ENCODE data around the gene DDX10. TPM values are rescaled to one million over a fixed set of nuclear protein-coding genes. Genes with fewer than 3 reads are reported as not detected.

Gene DDX10
- total RNA-seq, 1 donor from 2014 or later: 38.5 TPM

DNA sequence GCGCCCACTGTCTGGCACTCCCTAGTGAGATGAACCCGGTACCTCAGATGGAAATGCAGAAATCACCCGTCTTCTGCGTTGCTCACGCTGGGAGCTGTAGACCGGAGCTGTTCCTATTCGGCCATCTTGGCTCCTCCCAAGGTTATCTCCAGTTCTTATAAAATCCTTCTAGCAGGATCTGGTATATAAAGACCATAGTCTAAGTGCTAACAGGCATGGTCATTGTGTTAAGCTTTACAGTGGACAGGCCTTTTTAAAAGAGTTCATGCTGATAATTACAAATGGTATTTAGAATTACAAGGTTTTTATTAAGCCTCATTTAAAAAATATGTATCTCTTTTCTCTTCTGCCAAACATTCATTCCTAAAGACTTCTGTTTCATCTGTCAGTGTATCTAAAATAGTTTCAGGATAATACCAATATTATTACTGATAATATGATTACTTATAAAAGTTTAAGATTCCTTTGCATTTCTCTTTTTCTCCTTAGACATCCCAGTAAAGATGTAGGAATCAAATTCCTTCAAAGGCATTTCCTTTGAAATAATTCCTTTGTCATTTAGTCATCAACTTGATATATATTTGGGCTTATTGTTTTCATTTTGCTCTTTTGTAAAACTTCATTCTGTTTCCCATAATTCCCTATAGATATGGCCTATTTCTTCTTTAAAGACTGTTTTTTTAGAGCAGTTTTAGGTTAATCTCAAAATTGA, 20.7 kb downstream of the DDX10 start:
- TF ChIP-seq, protein P1, sequence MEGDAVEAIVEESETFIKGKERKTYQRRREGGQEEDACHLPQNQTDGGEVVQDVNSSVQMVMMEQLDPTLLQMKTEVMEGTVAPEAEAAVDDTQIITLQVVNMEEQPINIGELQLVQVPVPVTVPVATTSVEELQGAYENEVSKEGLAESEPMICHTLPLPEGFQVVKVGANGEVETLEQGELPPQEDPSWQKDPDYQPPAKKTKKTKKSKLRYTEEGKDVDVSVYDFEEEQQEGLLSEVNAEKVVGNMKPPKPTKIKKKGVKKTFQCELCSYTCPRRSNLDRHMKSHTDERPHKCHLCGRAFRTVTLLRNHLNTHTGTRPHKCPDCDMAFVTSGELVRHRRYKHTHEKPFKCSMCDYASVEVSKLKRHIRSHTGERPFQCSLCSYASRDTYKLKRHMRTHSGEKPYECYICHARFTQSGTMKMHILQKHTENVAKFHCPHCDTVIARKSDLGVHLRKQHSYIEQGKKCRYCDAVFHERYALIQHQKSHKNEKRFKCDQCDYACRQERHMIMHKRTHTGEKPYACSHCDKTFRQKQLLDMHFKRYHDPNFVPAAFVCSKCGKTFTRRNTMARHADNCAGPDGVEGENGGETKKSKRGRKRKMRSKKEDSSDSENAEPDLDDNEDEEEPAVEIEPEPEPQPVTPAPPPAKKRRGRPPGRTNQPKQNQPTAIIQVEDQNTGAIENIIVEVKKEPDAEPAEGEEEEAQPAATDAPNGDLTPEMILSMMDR (IDR thresholded peaks at IDR 0.05; ENCODE audit: unreplicated experiment): no peak
- no peak overlapping the region for H3K4me3 Mint-ChIP-seq
- no peak overlapping the region for H3K27ac Mint-ChIP-seq
- no peak for DNase-seq (ENCODE audit: low spot score in 2 of 2, unreplicated experiment in 2 of 2)
- no peaks in the 10 kb centered on the region for H3K27me3 Mint-ChIP-seq (ENCODE audit: low read depth)
- H3K9me3 Mint-ChIP-seq: peaks cover 17% of the 10 kb centered on the region
- no peaks in the 10 kb centered on the region for H3K4me1 Mint-ChIP-seq
- peaks cover 43% of the 10 kb centered on the region for H3K36me3 Mint-ChIP-seq

GRCh38 chr11:108693852-108694251, 29.0 kb downstream of the DDX10 start:
- Mint-ChIP-seq H3K27ac (no peak overlapping the region), H3K9me3 (no peaks in the 10 kb centered on the region), H3K36me3 (peaks cover 30% of the 10 kb centered on the region), H3K4me1 (peaks cover 10% of the 10 kb centered on the region), H3K27me3 (ENCODE audit: low read depth) (no peaks in the 10 kb centered on the region), H3K4me3 (no peak overlapping the region)
- TF ChIP-seq, protein P1 (IDR thresholded peaks at IDR 0.05; ENCODE audit: unreplicated experiment): no peak
- no peak for DNase-seq (ENCODE audit: low spot score in 2 of 2, unreplicated experiment in 2 of 2)

DNA sequence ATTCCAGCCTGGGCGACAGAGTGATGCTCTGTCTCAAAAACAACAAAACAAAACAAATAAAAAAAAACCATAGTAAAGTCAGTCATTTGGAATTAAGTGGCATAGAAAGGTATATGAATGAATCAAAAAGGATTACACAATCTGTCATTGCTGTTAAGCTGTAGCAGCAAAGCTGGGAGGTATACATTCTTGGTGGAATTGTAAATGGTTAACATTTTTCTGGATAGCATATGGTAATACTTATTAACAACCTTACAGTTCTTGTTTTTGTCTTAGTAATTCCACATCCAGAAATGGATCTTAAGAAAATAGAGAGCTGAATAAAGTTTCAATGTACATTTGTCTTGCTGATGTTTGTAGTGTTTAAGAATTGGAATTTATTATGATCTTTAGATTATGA, 30.0 kb downstream of the DDX10 start:
- Mint-ChIP-seq H3K4me3 (no peak overlapping the region), H3K36me3 (peaks cover 25% of the 10 kb centered on the region), H3K9me3 (no peaks in the 10 kb centered on the region), H3K4me1 (peaks cover 11% of the 10 kb centered on the region), H3K27me3 (ENCODE audit: low read depth) (no peaks in the 10 kb centered on the region), H3K27ac (no peak overlapping the region)
- no peak for DNase-seq (ENCODE audit: low spot score in 2 of 2, unreplicated experiment in 2 of 2)
- TF ChIP-seq, protein P1 (IDR thresholded peaks at IDR 0.05; ENCODE audit: unreplicated experiment): no peak

GRCh38 chr11:108697872-108698473, 33.1 kb downstream of the DDX10 start:
- Mint-ChIP-seq H3K36me3 (peaks cover 24% of the 10 kb centered on the region), H3K4me3 (no peak overlapping the region), H3K27ac (no peak overlapping the region), H3K9me3 (no peaks in the 10 kb centered on the region), H3K4me1 (peaks cover 11% of the 10 kb centered on the region), H3K27me3 (ENCODE audit: low read depth) (no peaks in the 10 kb centered on the region)
- TF ChIP-seq, protein P1 (IDR thresholded peaks at IDR 0.05; ENCODE audit: unreplicated experiment): peak; percentile 71
- DNase-seq (ENCODE audit: low spot score in 2 of 2, unreplicated experiment in 2 of 2): no peak

DNA sequence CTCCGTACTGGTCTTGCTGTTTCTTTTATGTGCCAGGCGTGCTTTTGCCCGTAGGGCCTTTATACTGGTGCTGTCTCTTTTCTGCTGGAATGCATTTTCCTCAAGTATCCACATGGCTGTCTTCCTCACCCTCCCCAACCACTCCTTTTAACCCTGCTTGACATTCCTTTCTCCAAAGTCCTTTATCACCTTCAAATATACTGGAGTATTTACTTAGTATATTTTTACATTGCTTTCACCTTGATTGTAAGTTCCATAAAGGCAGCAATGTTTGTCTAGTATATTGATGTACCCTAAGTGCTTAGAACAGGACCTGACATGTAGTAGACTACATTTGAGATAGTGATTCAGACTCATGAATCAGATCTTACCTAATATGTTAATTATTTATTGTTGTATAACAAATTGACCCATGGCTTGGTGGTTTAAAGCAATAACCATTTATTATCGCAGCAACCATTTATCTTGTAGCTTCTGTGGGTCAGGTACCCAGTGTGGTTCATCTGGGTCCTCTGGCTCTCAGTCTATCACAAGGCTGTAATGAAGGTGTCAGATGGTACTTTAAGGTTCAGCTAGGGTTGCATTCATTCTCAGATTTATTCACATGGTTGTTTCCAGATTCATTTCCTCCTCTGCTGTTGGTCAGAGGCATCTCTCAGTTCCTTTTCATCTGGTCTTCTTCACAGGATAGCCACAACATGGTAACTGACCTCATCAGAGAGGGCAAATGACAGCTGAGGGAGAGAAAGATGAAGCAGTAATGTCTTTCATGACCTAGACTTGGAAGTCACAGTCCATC, 34.2 kb downstream of the DDX10 start:
- TF ChIP-seq, protein P1 (IDR thresholded peaks at IDR 0.05; ENCODE audit: unreplicated experiment): no peak
- H3K4me3 Mint-ChIP-seq: no peak overlapping the region
- H3K27me3 Mint-ChIP-seq (ENCODE audit: low read depth): no peaks in the 10 kb centered on the region
- no peak for DNase-seq (ENCODE audit: low spot score in 2 of 2, unreplicated experiment in 2 of 2)
- peaks cover 23% of the 10 kb centered on the region for H3K36me3 Mint-ChIP-seq
- H3K4me1 Mint-ChIP-seq: peaks cover 11% of the 10 kb centered on the region
- no peaks in the 10 kb centered on the region for H3K9me3 Mint-ChIP-seq
- no peak overlapping the region for H3K27ac Mint-ChIP-seq
